ENCODE data around the gene CHRNG.

GRCh38 chr2:232575404-232575746, 35.9 kb downstream of the CHRNG start:
- no peak for TF ChIP-seq CTCF (IDR thresholded peaks at IDR 0.05)
- TF ChIP-seq POLR2A (IDR thresholded peaks at IDR 0.05): no peak
- no peak for TF ChIP-seq POLR2AphosphoS5 (IDR thresholded peaks at IDR 0.05)
- TF ChIP-seq EP300 (IDR thresholded peaks at IDR 0.05): no peak

All from sigmoid colon (tissue), 4 donors.